ENCODE results near the gene TMCO5A.
"Not testable (repeated sequence)": the region's sequence is repeated elsewhere in the genome, so short reads cannot be mapped to it uniquely, and the experiment has no call there.

The TMCO5A gene

GRCh38 chr15:37934340-37934739 lies at the start of gene TMCO5A:
Gene TMCO5A, plus strand, starts transcription at chr15:37934640. Its CDS starts 1,684 bp downstream, at chr15:37936324.
- DNase-seq (ENCODE audit: extremely low read depth in 1 of 2, low read depth in 1 of 2): no peak

GRCh38 chr15:37885651-37886050 lies 48.8 kb upstream of the TMCO5A start:
- DNase-seq (ENCODE audit: extremely low read depth in 1 of 2, low read depth in 1 of 2): no peak

- DNase-seq (ENCODE audit: extremely low read depth in 1 of 2, low read depth in 1 of 2): no peak
Observed at GRCh38 chr15:37888356-37888755, 46.1 kb upstream of the TMCO5A start.

- no peak for DNase-seq (ENCODE audit: extremely low read depth in 1 of 2, low read depth in 1 of 2)
Observed at GRCh38 chr15:37891766-37892368, 42.6 kb upstream of the TMCO5A start.

GRCh38 chr15:37893309-37893708 lies 41.1 kb upstream of the TMCO5A start:
- no peak for DNase-seq (ENCODE audit: extremely low read depth in 1 of 2, low read depth in 1 of 2)

- DNase-seq (ENCODE audit: extremely low read depth in 1 of 2, low read depth in 1 of 2): no peak
Observed at GRCh38 chr15:37898362-37898761, 36.1 kb upstream of the TMCO5A start.

GRCh38 chr15:37900326-37901221 lies 33.9 kb upstream of the TMCO5A start:
- no peak for DNase-seq (ENCODE audit: extremely low read depth in 1 of 2, low read depth in 1 of 2)

GRCh38 chr15:37902126-37902525 lies 32.3 kb upstream of the TMCO5A start:
- no peak for DNase-seq (ENCODE audit: extremely low read depth in 1 of 2, low read depth in 1 of 2)

- no peak for DNase-seq (ENCODE audit: extremely low read depth in 1 of 2, low read depth in 1 of 2)
Observed at GRCh38 chr15:37903919-37904625, 30.4 kb upstream of the TMCO5A start.

GRCh38 chr15:37907136-37907535 lies 27.3 kb upstream of the TMCO5A start:
- DNase-seq (ENCODE audit: extremely low read depth in 1 of 2, low read depth in 1 of 2): no peak

- DNase-seq (ENCODE audit: extremely low read depth in 1 of 2, low read depth in 1 of 2): no peak
Observed at GRCh38 chr15:37921527-37922385, 12.7 kb upstream of the TMCO5A start.

GRCh38 chr15:37926136-37926535 lies 8.3 kb upstream of the TMCO5A start:
- no peak for DNase-seq (ENCODE audit: extremely low read depth in 1 of 2, low read depth in 1 of 2)

- DNase-seq (ENCODE audit: extremely low read depth in 1 of 2, low read depth in 1 of 2): no peak
Observed at GRCh38 chr15:37929238-37929637, 5.2 kb upstream of the TMCO5A start.

- DNase-seq (ENCODE audit: extremely low read depth in 1 of 2, low read depth in 1 of 2): no peak
Observed at GRCh38 chr15:37931321-37931720, 3.1 kb upstream of the TMCO5A start.

GRCh38 chr15:37931868-37932267 lies 2.6 kb upstream of the TMCO5A start:
- no peak for DNase-seq (ENCODE audit: extremely low read depth in 1 of 2, low read depth in 1 of 2)

- no peak for DNase-seq (ENCODE audit: extremely low read depth in 1 of 2, low read depth in 1 of 2)
Observed at GRCh38 chr15:37932549-37932948, 1.9 kb upstream of the TMCO5A start.

GRCh38 chr15:37933666-37934065 lies 774 bp upstream of the TMCO5A start:
- no peak for DNase-seq (ENCODE audit: extremely low read depth in 1 of 2, low read depth in 1 of 2)

- DNase-seq (ENCODE audit: extremely low read depth in 1 of 2, low read depth in 1 of 2): no peak
Observed at GRCh38 chr15:37940876-37941275, 6.4 kb downstream of the TMCO5A start.

- no peak for DNase-seq (ENCODE audit: extremely low read depth in 1 of 2, low read depth in 1 of 2)
Observed at GRCh38 chr15:37941779-37942178, 7.3 kb downstream of the TMCO5A start.

GRCh38 chr15:37951999-37952398 lies 17.6 kb downstream of the TMCO5A start:
- no peak for DNase-seq (ENCODE audit: extremely low read depth in 1 of 2, low read depth in 1 of 2)

GRCh38 chr15:37960742-37961141 lies 26.3 kb downstream of the TMCO5A start:
- DNase-seq (ENCODE audit: extremely low read depth in 1 of 2, low read depth in 1 of 2): not testable (repeated sequence)

Measured in activated CD8-positive, alpha-beta memory T cell treated with anti-CD3 and anti-CD28 coated beads for 1 hour (primary cell).